ENCODE measurements around the gene SHE. TPM values are rescaled to one million over a fixed set of nuclear protein-coding genes. Genes with fewer than 3 reads are reported as not detected.

SHE gene
- total RNA-seq, 2 experiments from 2014 or later = not detected

- intact Hi-C loops (cut with DNase I, micrococcal nuclease) = no loop called here
- H3K9me3 ChIP-seq (ENCODE audit: control insufficient read depth in 1 of 2, insufficient read depth in 1 of 2, low read length in 2 of 2) = no peaks in the 10 kb centered on the region
- no peak overlapping the region for H3K27ac ChIP-seq (ENCODE audit: low read depth in 1 of 2, low read length in 2 of 2)
- H3K4me1 ChIP-seq (ENCODE audit: insufficient read depth, low read length) = peaks cover 47% of the 10 kb centered on the region
- H3K27me3 Mint-ChIP-seq = no peaks in the 10 kb centered on the region
- H3K9me3 Mint-ChIP-seq = no peaks in the 10 kb centered on the region
- no peak for ATAC-seq (ENCODE audit: poor library complexity)
- DNase-seq = no peak
- H3K36me3 Mint-ChIP-seq (ENCODE audit: low read depth) = peaks cover 83% of the 10 kb centered on the region
- CTCF ChIA-PET = interaction anchor here (0.5 kb wide), 1 partner anchor 150 kb away, joined by 4 read pairs; no protein-coding TSS in a partner anchor
- peak overlapping the region; percentile 94 for H3K27ac Mint-ChIP-seq
- H3K27me3 ChIP-seq (ENCODE audit: control insufficient read depth in 1 of 2, insufficient read depth in 2 of 2, low read length in 2 of 2) = no peaks in the 10 kb centered on the region
- H3K4me1 Mint-ChIP-seq (ENCODE audit: low read depth) = peaks cover 47% of the 10 kb centered on the region
- H3K36me3 ChIP-seq (ENCODE audit: insufficient read depth, low read length) = peaks cover 74% of the 10 kb centered on the region
- H3K4me3 ChIP-seq (ENCODE audit: low read length) = no peak overlapping the region
- TF ChIP-seq CTCF (IDR thresholded peaks at IDR 0.05) = no peak
- H3K4me3 Mint-ChIP-seq = no peak overlapping the region
- POLR2A ChIA-PET = interaction anchor here (2.0 kb wide), 1 partner anchor 26 kb away, joined by 6 read pairs; no protein-coding TSS in a partner anchor
Measured at GRCh38 chr1:154446292-154446691, 55.9 kb downstream of the SHE start.

GRCh38 chr1:154445040-154445472, 57.2 kb downstream of the SHE start:
- intact Hi-C loops (cut with DNase I, micrococcal nuclease) = no loop called here
- H3K9me3 Mint-ChIP-seq = no peaks in the 10 kb centered on the region
- no peaks in the 10 kb centered on the region for H3K27me3 Mint-ChIP-seq
- Histone ChIP-seq H3K27me3 (ENCODE audit: control insufficient read depth in 1 of 2, insufficient read depth in 2 of 2, low read length in 2 of 2) (no peaks in the 10 kb centered on the region), H3K27ac (ENCODE audit: low read depth in 1 of 2, low read length in 2 of 2) (peak overlapping the region in 1 of 2 donors; percentile 47), H3K36me3 (ENCODE audit: insufficient read depth, low read length) (peaks cover 71% of the 10 kb centered on the region), H3K4me1 (ENCODE audit: insufficient read depth, low read length) (peaks cover 58% of the 10 kb centered on the region), H3K9me3 (ENCODE audit: control insufficient read depth in 1 of 2, insufficient read depth in 1 of 2, low read length in 2 of 2) (no peaks in the 10 kb centered on the region), H3K4me3 (ENCODE audit: low read length) (no peak overlapping the region)
- H3K4me3 Mint-ChIP-seq = no peak overlapping the region
- ChIA-PET CTCF (interaction anchor here (0.6 to 1.3 kb wide), 7 partner anchors 17 to 102 kb away, joined by 3 to 7 read pairs (median 3); no protein-coding TSS in a partner anchor), POLR2A (interaction anchor here (0.9 to 2.0 kb wide), 6 partner anchors 18 to 117 kb away, joined by 3 to 8 read pairs (median 6); no protein-coding TSS in a partner anchor)
- ATAC-seq (ENCODE audit: poor library complexity) (no peak), DNase-seq (peak in 4 of 14 experiments; percentile 28 to 63 (median 31))
- H3K27ac Mint-ChIP-seq = peak overlapping the region; percentile 94
- no peak for TF ChIP-seq CTCF (IDR thresholded peaks at IDR 0.05)
- H3K36me3 Mint-ChIP-seq (ENCODE audit: low read depth) = peaks cover 85% of the 10 kb centered on the region
- H3K4me1 Mint-ChIP-seq (ENCODE audit: low read depth) = peaks cover 55% of the 10 kb centered on the region

- Histone ChIP-seq H3K27me3 (ENCODE audit: control insufficient read depth in 1 of 2, insufficient read depth in 2 of 2, low read length in 2 of 2) (no peaks in the 10 kb centered on the region), H3K4me1 (ENCODE audit: insufficient read depth, low read length) (peaks cover 71% of the 10 kb centered on the region), H3K27ac (ENCODE audit: low read depth in 1 of 2, low read length in 2 of 2) (peak overlapping the region in 1 of 2 donors; percentile 75), H3K4me3 (ENCODE audit: low read length) (no peak overlapping the region), H3K36me3 (ENCODE audit: insufficient read depth, low read length) (peaks cover 70% of the 10 kb centered on the region), H3K9me3 (ENCODE audit: control insufficient read depth in 1 of 2, insufficient read depth in 1 of 2, low read length in 2 of 2) (no peaks in the 10 kb centered on the region)
- ATAC-seq (ENCODE audit: poor library complexity) = no peak
- intact Hi-C loops (cut with DNase I, micrococcal nuclease) = loop anchor here (5.0 kb wide), 2 partner anchors 34 to 36 kb away; partner anchors contain the start of gene IL6R (in 1 of the 2)
- TF ChIP-seq CTCF (IDR thresholded peaks at IDR 0.05) = no peak
- Mint-ChIP-seq H3K9me3 (no peaks in the 10 kb centered on the region), H3K27me3 (no peaks in the 10 kb centered on the region), H3K36me3 (ENCODE audit: low read depth) (peaks cover 87% of the 10 kb centered on the region), H3K27ac (peak overlapping the region; percentile 94), H3K4me3 (peak overlapping the region; percentile 43), H3K4me1 (ENCODE audit: low read depth) (peaks cover 70% of the 10 kb centered on the region)
- no peak for DNase-seq
- ChIA-PET CTCF (interaction anchor here (1.2 to 1.5 kb wide), 4 partner anchors 17 to 36 kb away, joined by 3 to 4 read pairs (median 4); no protein-coding TSS in a partner anchor), POLR2A (interaction anchor here (0.7 to 9.6 kb wide), 5 partner anchors 9 to 40 kb away, joined by 3 to 86 read pairs (median 11); no protein-coding TSS in a partner anchor)
Measured at GRCh38 chr1:154443274-154444013, 58.8 kb downstream of the SHE start.
